ENCODE measurements around the gene FIP1L1. TPM values are rescaled to one million over a fixed set of nuclear protein-coding genes. Genes with fewer than 3 reads are reported as not detected.

The FIP1L1 gene
- total RNA-seq, 1 experiment from 2014 or later, result 47.6 TPM

DNA sequence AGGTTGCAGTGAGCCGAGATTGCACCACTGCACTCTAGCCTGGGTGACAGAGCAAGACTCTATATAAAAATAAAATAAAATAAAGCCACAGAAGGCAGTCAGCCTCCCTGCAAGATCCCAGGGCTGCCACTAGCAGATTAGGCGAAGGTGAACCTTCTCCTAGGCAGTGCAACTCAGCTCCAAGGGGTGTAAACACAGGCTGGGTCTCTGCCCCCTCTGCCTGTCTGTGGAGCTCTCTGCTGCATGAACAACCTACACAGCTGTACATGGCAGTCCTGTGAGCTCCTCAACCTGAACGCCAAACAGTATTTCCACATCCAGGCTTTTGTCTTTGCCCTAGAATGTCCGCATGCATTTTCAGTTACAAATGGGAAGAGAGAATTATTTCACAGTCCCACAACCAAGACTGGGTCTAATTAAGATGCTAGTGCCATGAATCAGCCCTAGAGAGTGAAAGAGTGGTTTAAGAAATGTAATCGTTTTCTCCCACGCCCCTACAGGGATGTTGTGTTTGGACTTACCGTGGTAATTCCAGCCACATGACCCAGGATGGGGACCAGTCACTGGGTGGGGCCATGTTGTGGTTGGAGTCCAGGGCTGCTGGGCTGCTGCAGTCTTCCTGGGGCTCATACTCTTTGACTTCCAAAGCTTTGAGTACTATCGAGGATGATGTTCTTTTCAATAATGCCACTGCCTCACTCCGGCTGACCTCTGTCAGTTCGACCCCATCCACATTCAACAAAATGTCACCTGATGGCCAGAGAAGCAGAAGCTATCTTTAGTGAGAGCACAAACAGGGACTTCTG is 99.0 kb downstream of the FIP1L1 start:
- Mint-ChIP-seq H3K4me3 (peak overlapping the region; percentile 18), H3K27ac (peak overlapping the region; percentile 96), H3K27me3 (ENCODE audit: low read depth) (no peaks in the 10 kb centered on the region), H3K9me3 (peaks cover 10% of the 10 kb centered on the region), H3K36me3 (peaks cover 12% of the 10 kb centered on the region), H3K4me1 (peaks cover 57% of the 10 kb centered on the region)
- no peak for DNase-seq (ENCODE audit: low spot score)
- TF ChIP-seq, protein P1, sequence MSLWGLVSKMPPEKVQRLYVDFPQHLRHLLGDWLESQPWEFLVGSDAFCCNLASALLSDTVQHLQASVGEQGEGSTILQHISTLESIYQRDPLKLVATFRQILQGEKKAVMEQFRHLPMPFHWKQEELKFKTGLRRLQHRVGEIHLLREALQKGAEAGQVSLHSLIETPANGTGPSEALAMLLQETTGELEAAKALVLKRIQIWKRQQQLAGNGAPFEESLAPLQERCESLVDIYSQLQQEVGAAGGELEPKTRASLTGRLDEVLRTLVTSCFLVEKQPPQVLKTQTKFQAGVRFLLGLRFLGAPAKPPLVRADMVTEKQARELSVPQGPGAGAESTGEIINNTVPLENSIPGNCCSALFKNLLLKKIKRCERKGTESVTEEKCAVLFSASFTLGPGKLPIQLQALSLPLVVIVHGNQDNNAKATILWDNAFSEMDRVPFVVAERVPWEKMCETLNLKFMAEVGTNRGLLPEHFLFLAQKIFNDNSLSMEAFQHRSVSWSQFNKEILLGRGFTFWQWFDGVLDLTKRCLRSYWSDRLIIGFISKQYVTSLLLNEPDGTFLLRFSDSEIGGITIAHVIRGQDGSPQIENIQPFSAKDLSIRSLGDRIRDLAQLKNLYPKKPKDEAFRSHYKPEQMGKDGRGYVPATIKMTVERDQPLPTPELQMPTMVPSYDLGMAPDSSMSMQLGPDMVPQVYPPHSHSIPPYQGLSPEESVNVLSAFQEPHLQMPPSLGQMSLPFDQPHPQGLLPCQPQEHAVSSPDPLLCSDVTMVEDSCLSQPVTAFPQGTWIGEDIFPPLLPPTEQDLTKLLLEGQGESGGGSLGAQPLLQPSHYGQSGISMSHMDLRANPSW (CRISPR knock-in tag; conservative IDR thresholded peaks at IDR 0.05; ENCODE audit: low read depth), result no peak
- TF ChIP-seq ZNF138 (CRISPR knock-in tag; conservative IDR thresholded peaks at IDR 0.05), result no peak
- TF ChIP-seq ATF6 (CRISPR knock-in tag; IDR thresholded peaks at IDR 0.05), result no peak
- TF ChIP-seq NFE2L1 (CRISPR knock-in tag; IDR thresholded peaks at IDR 0.05), result no peak
- TF ChIP-seq, protein P2, sequence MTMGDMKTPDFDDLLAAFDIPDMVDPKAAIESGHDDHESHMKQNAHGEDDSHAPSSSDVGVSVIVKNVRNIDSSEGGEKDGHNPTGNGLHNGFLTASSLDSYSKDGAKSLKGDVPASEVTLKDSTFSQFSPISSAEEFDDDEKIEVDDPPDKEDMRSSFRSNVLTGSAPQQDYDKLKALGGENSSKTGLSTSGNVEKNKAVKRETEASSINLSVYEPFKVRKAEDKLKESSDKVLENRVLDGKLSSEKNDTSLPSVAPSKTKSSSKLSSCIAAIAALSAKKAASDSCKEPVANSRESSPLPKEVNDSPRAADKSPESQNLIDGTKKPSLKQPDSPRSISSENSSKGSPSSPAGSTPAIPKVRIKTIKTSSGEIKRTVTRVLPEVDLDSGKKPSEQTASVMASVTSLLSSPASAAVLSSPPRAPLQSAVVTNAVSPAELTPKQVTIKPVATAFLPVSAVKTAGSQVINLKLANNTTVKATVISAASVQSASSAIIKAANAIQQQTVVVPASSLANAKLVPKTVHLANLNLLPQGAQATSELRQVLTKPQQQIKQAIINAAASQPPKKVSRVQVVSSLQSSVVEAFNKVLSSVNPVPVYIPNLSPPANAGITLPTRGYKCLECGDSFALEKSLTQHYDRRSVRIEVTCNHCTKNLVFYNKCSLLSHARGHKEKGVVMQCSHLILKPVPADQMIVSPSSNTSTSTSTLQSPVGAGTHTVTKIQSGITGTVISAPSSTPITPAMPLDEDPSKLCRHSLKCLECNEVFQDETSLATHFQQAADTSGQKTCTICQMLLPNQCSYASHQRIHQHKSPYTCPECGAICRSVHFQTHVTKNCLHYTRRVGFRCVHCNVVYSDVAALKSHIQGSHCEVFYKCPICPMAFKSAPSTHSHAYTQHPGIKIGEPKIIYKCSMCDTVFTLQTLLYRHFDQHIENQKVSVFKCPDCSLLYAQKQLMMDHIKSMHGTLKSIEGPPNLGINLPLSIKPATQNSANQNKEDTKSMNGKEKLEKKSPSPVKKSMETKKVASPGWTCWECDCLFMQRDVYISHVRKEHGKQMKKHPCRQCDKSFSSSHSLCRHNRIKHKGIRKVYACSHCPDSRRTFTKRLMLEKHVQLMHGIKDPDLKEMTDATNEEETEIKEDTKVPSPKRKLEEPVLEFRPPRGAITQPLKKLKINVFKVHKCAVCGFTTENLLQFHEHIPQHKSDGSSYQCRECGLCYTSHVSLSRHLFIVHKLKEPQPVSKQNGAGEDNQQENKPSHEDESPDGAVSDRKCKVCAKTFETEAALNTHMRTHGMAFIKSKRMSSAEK (CRISPR knock-in tag; IDR thresholded peaks at IDR 0.05; ENCODE audit: borderline replicate concordance), result no peak
- ChIA-PET POLR2A (interaction anchor here (2.0 kb wide), 1 partner anchor 9 kb away, joined by 4 read pairs; no protein-coding TSS in a partner anchor), CTCF (interaction anchor here (1.0 to 2.6 kb wide), 7 partner anchors 10 to 757 kb away, joined by 3 to 14 read pairs (median 4); no protein-coding TSS in a partner anchor)
- peak; percentile 54 for ATAC-seq

DNA sequence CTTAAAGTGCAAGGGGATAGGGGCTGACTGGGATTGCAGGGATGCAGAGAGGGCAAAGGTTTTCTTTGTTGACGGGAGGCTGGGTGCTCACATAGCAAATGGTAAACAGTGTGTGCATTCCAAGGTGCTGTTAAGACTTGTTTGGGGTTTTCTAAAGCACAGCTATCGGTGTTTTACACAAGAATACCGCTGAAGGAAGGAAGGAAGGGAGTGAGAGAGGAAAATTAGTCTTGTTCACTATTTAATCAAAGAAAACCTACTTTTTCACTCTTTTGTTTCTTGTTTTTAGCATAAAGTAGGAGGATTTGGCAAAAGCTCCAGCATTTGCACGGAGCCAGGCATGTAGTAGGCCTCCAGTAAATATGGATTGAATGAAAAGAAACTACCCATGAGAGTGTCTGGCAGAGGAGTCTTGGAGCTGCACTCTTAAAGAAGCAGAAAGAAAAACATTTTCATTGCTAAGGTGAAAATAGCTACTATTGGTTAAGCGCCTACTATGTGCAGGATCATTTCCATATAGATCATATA is 99.7 kb downstream of the FIP1L1 start:
- H3K27me3 Mint-ChIP-seq (ENCODE audit: low read depth), result no peaks in the 10 kb centered on the region
- peaks cover 10% of the 10 kb centered on the region for H3K36me3 Mint-ChIP-seq
- peak overlapping the region; percentile 96 for H3K27ac Mint-ChIP-seq
- H3K4me1 Mint-ChIP-seq, result peaks cover 60% of the 10 kb centered on the region
- no peak for DNase-seq (ENCODE audit: low spot score)
- CTCF ChIA-PET, result interaction anchor here (0.6 to 2.6 kb wide), 8 partner anchors 9 to 756 kb away, joined by 3 to 14 read pairs (median 4); no protein-coding TSS in a partner anchor
- peak overlapping the region; percentile 18 for H3K4me3 Mint-ChIP-seq
- peak; percentile 91 for ATAC-seq
- POLR2A ChIA-PET, result interaction anchor here (2.0 kb wide), 1 partner anchor 9 kb away, joined by 4 read pairs; no protein-coding TSS in a partner anchor
- H3K9me3 Mint-ChIP-seq, result peaks cover 12% of the 10 kb centered on the region
- TF ChIP-seq MAX (CRISPR knock-in tag; IDR thresholded peaks at IDR 0.05) (no peak), FOXK1 (CRISPR knock-in tag; IDR thresholded peaks at IDR 0.05) (peak; percentile 72; the same call in 1 of the 2 replicates), CTCF (IDR thresholded peaks at IDR 0.05) (no peak)
- TF ChIP-seq, protein P3, sequence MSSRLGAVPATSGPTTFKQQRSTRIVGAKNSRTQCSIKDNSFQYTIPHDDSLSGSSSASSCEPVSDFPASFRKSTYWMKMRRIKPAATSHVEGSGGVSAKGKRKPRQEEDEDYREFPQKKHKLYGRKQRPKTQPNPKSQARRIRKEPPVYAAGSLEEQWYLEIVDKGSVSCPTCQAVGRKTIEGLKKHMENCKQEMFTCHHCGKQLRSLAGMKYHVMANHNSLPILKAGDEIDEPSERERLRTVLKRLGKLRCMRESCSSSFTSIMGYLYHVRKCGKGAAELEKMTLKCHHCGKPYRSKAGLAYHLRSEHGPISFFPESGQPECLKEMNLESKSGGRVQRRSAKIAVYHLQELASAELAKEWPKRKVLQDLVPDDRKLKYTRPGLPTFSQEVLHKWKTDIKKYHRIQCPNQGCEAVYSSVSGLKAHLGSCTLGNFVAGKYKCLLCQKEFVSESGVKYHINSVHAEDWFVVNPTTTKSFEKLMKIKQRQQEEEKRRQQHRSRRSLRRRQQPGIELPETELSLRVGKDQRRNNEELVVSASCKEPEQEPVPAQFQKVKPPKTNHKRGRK (CRISPR knock-in tag; IDR thresholded peaks at IDR 0.05; ENCODE audit: borderline replicate concordance), result no peak
- TF ChIP-seq, protein P4, sequence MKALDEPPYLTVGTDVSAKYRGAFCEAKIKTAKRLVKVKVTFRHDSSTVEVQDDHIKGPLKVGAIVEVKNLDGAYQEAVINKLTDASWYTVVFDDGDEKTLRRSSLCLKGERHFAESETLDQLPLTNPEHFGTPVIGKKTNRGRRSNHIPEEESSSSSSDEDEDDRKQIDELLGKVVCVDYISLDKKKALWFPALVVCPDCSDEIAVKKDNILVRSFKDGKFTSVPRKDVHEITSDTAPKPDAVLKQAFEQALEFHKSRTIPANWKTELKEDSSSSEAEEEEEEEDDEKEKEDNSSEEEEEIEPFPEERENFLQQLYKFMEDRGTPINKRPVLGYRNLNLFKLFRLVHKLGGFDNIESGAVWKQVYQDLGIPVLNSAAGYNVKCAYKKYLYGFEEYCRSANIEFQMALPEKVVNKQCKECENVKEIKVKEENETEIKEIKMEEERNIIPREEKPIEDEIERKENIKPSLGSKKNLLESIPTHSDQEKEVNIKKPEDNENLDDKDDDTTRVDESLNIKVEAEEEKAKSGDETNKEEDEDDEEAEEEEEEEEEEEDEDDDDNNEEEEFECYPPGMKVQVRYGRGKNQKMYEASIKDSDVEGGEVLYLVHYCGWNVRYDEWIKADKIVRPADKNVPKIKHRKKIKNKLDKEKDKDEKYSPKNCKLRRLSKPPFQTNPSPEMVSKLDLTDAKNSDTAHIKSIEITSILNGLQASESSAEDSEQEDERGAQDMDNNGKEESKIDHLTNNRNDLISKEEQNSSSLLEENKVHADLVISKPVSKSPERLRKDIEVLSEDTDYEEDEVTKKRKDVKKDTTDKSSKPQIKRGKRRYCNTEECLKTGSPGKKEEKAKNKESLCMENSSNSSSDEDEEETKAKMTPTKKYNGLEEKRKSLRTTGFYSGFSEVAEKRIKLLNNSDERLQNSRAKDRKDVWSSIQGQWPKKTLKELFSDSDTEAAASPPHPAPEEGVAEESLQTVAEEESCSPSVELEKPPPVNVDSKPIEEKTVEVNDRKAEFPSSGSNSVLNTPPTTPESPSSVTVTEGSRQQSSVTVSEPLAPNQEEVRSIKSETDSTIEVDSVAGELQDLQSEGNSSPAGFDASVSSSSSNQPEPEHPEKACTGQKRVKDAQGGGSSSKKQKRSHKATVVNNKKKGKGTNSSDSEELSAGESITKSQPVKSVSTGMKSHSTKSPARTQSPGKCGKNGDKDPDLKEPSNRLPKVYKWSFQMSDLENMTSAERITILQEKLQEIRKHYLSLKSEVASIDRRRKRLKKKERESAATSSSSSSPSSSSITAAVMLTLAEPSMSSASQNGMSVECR (CRISPR knock-in tag; IDR thresholded peaks at IDR 0.05; ENCODE audit: borderline replicate concordance), result no peak
- TF ChIP-seq, protein P5, sequence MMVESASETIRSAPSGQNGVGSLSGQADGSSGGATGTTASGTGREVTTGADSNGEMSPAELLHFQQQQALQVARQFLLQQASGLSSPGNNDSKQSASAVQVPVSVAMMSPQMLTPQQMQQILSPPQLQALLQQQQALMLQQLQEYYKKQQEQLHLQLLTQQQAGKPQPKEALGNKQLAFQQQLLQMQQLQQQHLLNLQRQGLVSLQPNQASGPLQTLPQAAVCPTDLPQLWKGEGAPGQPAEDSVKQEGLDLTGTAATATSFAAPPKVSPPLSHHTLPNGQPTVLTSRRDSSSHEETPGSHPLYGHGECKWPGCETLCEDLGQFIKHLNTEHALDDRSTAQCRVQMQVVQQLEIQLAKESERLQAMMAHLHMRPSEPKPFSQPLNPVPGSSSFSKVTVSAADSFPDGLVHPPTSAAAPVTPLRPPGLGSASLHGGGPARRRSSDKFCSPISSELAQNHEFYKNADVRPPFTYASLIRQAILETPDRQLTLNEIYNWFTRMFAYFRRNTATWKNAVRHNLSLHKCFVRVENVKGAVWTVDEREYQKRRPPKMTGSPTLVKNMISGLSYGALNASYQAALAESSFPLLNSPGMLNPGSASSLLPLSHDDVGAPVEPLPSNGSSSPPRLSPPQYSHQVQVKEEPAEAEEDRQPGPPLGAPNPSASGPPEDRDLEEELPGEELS (CRISPR knock-in tag; IDR thresholded peaks at IDR 0.05), result 0 out of 2 replicates have a peak, but pooled peaks have one; percentile 47

Data from WTC11 (cell line).